GM23248 (cell line): ENCODE data around the gene C1orf167.

ENCODE experiments used
- EZH2 ChIP-seq: fragments of 200-600 bp; sonication (generic); IDR thresholded peaks from 2 replicates; pipeline ENCODE4 v1.6.1; 2018; ENCODE audit warnings: antibody characterized with exemption, mild to moderate bottlenecking; ENCODE audit not compliant: insufficient read depth, poor library complexity, severe bottlenecking
- EZH2phosphoT487 ChIP-seq: fragments of 200-600 bp; sonication (generic); IDR thresholded peaks from 2 replicates; pipeline ENCODE4 v1.6.1; 2018; ENCODE audit warnings: antibody characterized with exemption, moderate library complexity, mild to moderate bottlenecking, low read depth; ENCODE audit not compliant: insufficient read depth

DNA sequence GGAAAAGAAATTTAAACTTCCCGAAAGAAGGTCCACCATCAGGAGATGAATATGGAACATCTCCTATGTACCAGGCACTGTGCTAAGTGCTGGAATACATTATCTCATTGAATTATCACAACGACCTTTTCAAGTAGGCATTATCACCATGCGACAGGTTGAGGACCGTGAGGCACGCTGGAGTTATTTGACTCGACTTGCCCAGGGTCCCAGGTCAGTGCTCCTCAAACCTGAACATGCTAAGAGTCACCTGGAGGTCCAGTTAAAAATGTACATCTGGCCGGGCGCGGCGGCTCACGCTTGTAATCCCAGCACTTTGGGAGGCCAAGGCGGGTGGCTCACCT, 42.0 kb upstream of the C1orf167 start:
- no peak for TF ChIP-seq EZH2phosphoT487
- no peak for TF ChIP-seq EZH2
